A549 (cell line): Measurements from ENCODE around the gene RTN4RL1.

ENCODE experiments used
- RCOR1 ChIP-seq: fragments of 150-350 bp; IDR thresholded peaks from 2 replicates; pipeline ENCODE4 v1.6.1; 2014; ENCODE audit warnings: antibody characterized with exemption, low read length, low read depth
- TF ChIP-seq, protein P1 (sequence below): fragments of >200 bp; sonication (Bioruptor Twin); formaldehyde crosslinking; IDR thresholded peaks from 3 replicates; pipeline ENCODE4 v1.5.1; 2016

- TF ChIP-seq RCOR1: no peak
- TF ChIP-seq, protein P1, sequence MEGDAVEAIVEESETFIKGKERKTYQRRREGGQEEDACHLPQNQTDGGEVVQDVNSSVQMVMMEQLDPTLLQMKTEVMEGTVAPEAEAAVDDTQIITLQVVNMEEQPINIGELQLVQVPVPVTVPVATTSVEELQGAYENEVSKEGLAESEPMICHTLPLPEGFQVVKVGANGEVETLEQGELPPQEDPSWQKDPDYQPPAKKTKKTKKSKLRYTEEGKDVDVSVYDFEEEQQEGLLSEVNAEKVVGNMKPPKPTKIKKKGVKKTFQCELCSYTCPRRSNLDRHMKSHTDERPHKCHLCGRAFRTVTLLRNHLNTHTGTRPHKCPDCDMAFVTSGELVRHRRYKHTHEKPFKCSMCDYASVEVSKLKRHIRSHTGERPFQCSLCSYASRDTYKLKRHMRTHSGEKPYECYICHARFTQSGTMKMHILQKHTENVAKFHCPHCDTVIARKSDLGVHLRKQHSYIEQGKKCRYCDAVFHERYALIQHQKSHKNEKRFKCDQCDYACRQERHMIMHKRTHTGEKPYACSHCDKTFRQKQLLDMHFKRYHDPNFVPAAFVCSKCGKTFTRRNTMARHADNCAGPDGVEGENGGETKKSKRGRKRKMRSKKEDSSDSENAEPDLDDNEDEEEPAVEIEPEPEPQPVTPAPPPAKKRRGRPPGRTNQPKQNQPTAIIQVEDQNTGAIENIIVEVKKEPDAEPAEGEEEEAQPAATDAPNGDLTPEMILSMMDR: no peak
Measured at GRCh38 chr17:2063261-2064146, 38.4 kb upstream of the RTN4RL1 start.
